Keratinocyte (primary cell): ENCODE data around the gene GATA5.

Experiments
- CTCF ChIP-seq, 3 experiments: IDR thresholded peaks in 1 of 3; conservative IDR thresholded peaks in 1 of 3; optimal IDR thresholded peaks in 1 of 3; 2 replicates in 2 of 3; 3 replicates in 1 of 3; pipeline versions ENCODE3 to v1.5.1; 2011; ENCODE audit warnings: low read length in 3 of 3, mild to moderate bottlenecking in 3 of 3, moderate library complexity in 2 of 3, control low read depth in 1 of 3, inconsistent platforms in 1 of 3; ENCODE audit not compliant: insufficient read depth in 2 of 3; ENCODE audit errors: extremely low read depth in 1 of 3
- EZH2 ChIP-seq: IDR thresholded peaks from one replicate; pipeline ENCODE4 v1.6.1; 2012; ENCODE audit warnings: inconsistent platforms, mild to moderate bottlenecking, low read length, moderate library complexity

GRCh38 chr20:62419759-62420158 lies 56.0 kb downstream of the GATA5 start:
- TF ChIP-seq CTCF (optimal IDR thresholded peaks at IDR 0.05 in 1 of 3, IDR thresholded peaks at IDR 0.05 in 1 of 3, conservative IDR thresholded peaks at IDR 0.05 in 1 of 3; ENCODE audit: extremely low read depth in 1 of 3, insufficient read depth in 2 of 3, low read length in 3 of 3) (no peak), EZH2 (no peak)
